ENCODE measurements around the gene RBM28. TPM values are rescaled to one million over a fixed set of nuclear protein-coding genes. Genes with fewer than 3 reads are reported as not detected.

The RBM28 gene
- total and polyA plus RNA-seq, 8 donors: 21.5 to 63.2 (median 56.9) TPM

- H3K4me3 ChIP-seq: no peak overlapping the region
- peaks cover 0 to 12% of the 10 kb centered on the region in 2 donors for H3K4me1 ChIP-seq
- peaks cover 26 to 58% of the 10 kb centered on the region in 2 donors for H3K27me3 ChIP-seq
- intact Hi-C loops (cut with DNase I): no loop called here
- H3K9me3 ChIP-seq: no peaks in the 10 kb centered on the region
- DNase-seq (no peak), ATAC-seq (no peak)
- no peak for TF ChIP-seq CTCF (IDR thresholded peaks at IDR 0.05)
- H3K27ac ChIP-seq: no peak overlapping the region
- H3K36me3 ChIP-seq: no peaks in the 10 kb centered on the region
Measured at GRCh38 chr7:128268233-128268632, 75.5 kb downstream of the RBM28 start.

GRCh38 chr7:128267595-128267924 is 76.1 kb downstream of the RBM28 start:
- Histone ChIP-seq H3K27ac (no peak overlapping the region), H3K9me3 (no peaks in the 10 kb centered on the region), H3K4me1 (peaks cover 0 to 12% of the 10 kb centered on the region in 2 donors), H3K4me3 (no peak overlapping the region), H3K27me3 (peaks cover 24 to 53% of the 10 kb centered on the region in 2 donors), H3K36me3 (no peaks in the 10 kb centered on the region)
- ATAC-seq: peak; percentile 9
- DNase-seq: no peak
- TF ChIP-seq CTCF (IDR thresholded peaks at IDR 0.05): no peak
- intact Hi-C loops (cut with DNase I): no loop called here

- no peak overlapping the region for H3K27ac ChIP-seq
- H3K36me3 ChIP-seq: no peaks in the 10 kb centered on the region
- peak; percentile 32 to 66 (median 46) for DNase-seq
- intact Hi-C loops (cut with DNase I): no loop called here
- peaks cover 19 to 48% of the 10 kb centered on the region in 2 donors for H3K27me3 ChIP-seq
- no peak overlapping the region for H3K4me3 ChIP-seq
- ATAC-seq: peak; percentile 71
- H3K4me1 ChIP-seq: peaks cover 0 to 11% of the 10 kb centered on the region in 2 donors
- no peaks in the 10 kb centered on the region for H3K9me3 ChIP-seq
- TF ChIP-seq CTCF (IDR thresholded peaks at IDR 0.05): no peak
Measured at GRCh38 chr7:128266883-128267594, 76.7 kb downstream of the RBM28 start.

GRCh38 chr7:128266529-128266882 is 77.2 kb downstream of the RBM28 start:
- intact Hi-C loops (cut with DNase I): no loop called here
- DNase-seq (no peak), ATAC-seq (no peak)
- no peak overlapping the region for H3K27ac ChIP-seq
- H3K36me3 ChIP-seq: no peaks in the 10 kb centered on the region
- H3K4me3 ChIP-seq: no peak overlapping the region
- peaks cover 13 to 42% of the 10 kb centered on the region in 2 donors for H3K27me3 ChIP-seq
- no peak for TF ChIP-seq CTCF (IDR thresholded peaks at IDR 0.05)
- H3K4me1 ChIP-seq: peaks cover 0 to 5% of the 10 kb centered on the region in 2 donors
- H3K9me3 ChIP-seq: no peaks in the 10 kb centered on the region

- Histone ChIP-seq H3K4me3 (no peak overlapping the region), H3K27me3 (peaks cover 7 to 36% of the 10 kb centered on the region in 2 donors), H3K27ac (no peak overlapping the region), H3K4me1 (peaks cover 0 to 1% of the 10 kb centered on the region in 2 donors), H3K36me3 (no peaks in the 10 kb centered on the region), H3K9me3 (no peaks in the 10 kb centered on the region)
- intact Hi-C loops (cut with DNase I): no loop called here
- ATAC-seq: no peak
- DNase-seq: no peak
- no peak for TF ChIP-seq CTCF (IDR thresholded peaks at IDR 0.05)
Measured at GRCh38 chr7:128265906-128266300, 77.8 kb downstream of the RBM28 start.
